VCaP (cell line): ENCODE measurements around the gene EGR1.
"Not testable (repeated sequence)": the region's sequence is repeated elsewhere in the genome, so short reads cannot be mapped to it uniquely, and the experiment has no call there.

Source experiments
- H3K27ac ChIP-seq: fragments of 450-650 bp; 2 replicates; pipeline ENCODE4 v1.5.1; 2017
- CTCF ChIP-seq: fragments of 450-650 bp; conservative IDR thresholded peaks from 2 replicates; pipeline ENCODE4 v1.5.1; 2017; ENCODE audit warnings: mild to moderate bottlenecking, moderate library complexity

EGR1 gene

GRCh38 chr5:138506370-138507306 lies 41.4 kb downstream of the EGR1 start:
- no peak for TF ChIP-seq CTCF
- H3K27ac ChIP-seq, result peak overlapping the region; percentile 77

GRCh38 chr5:138507485-138507884 lies 42.2 kb downstream of the EGR1 start:
- not testable (repeated sequence) for H3K27ac ChIP-seq

- no peak overlapping the region for H3K27ac ChIP-seq
- TF ChIP-seq CTCF, result no peak
Measured at GRCh38 chr5:138508958-138509357, 43.7 kb downstream of the EGR1 start.

DNA sequence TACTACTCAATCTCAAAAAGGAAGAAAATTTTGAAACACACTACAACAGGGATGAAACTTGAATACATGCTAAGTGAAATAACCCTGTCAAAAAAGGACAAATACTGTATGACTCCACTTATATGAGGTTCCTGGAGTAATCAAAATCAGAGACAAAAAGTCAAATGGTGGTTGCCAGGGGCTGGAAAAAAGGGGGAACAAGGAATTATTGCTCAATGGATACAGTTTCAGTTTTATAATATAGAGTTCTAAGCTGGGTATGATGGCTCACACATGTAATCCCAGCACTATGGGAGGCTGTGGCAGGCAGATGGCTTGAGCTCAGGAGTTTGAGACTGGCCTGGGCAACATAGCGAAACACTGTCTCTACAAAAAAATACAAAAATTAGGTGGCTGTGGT lies 48.7 kb downstream of the EGR1 start:
- H3K27ac ChIP-seq, result no peak overlapping the region
- no peak for TF ChIP-seq CTCF

- no peak for TF ChIP-seq CTCF
- H3K27ac ChIP-seq, result no peak overlapping the region
Measured at GRCh38 chr5:138515556-138516245, 50.4 kb downstream of the EGR1 start.

- no peak for TF ChIP-seq CTCF
- H3K27ac ChIP-seq, result no peak overlapping the region
Measured at GRCh38 chr5:138517437-138517836, 52.2 kb downstream of the EGR1 start.
